Natural killer cell (primary cell): ENCODE measurements around the gene ARMC10. TPM values are rescaled to one million over a fixed set of nuclear protein-coding genes. Genes with fewer than 3 reads are reported as not detected.
"Not testable (repeated sequence)": the region's sequence is repeated elsewhere in the genome, so short reads cannot be mapped to it uniquely, and the experiment has no call there.

Experiments used
- ATAC-seq, 3 donors: fragments of 150-1000 bp in 2 of 3; fragments of 200-7000 bp in 1 of 3; cut with Tn5 transposase; 1 replicate in 1 of 3; 2 replicates in 2 of 3; pipeline ENCODE4 v1.10.0; 2021; ENCODE audit warnings: mild to moderate bottlenecking in 2 of 3, moderate library complexity in 2 of 3
- DNase-seq, 2 donors: peaks; one replicate each; pipeline versions ENCODE4 v3.0.0 to v3.0.0-alpha.2; 2013 to 2021; ENCODE audit warnings: mixed read lengths in 1 of 2
- H3K27ac ChIP-seq: one replicate; pipeline ENCODE4 v1.5.1; 2013; ENCODE audit warnings: mild to moderate bottlenecking, low read length
- H3K27me3 ChIP-seq: one replicate; pipeline ENCODE4 v1.6.1; 2013; ENCODE audit warnings: low read length; ENCODE audit not compliant: control insufficient read depth, insufficient read depth
- H3K36me3 ChIP-seq: one replicate; pipeline ENCODE4 v1.6.1; 2013; ENCODE audit warnings: low read length; ENCODE audit not compliant: control insufficient read depth, insufficient read depth
- H3K4me1 ChIP-seq: one replicate; pipeline ENCODE4 v1.6.1; 2013; ENCODE audit warnings: low read length; ENCODE audit not compliant: control insufficient read depth, insufficient read depth
- H3K4me3 ChIP-seq: one replicate; pipeline ENCODE4 v1.5.1; 2013; ENCODE audit warnings: low read length
- H3K9me3 ChIP-seq: one replicate; pipeline ENCODE4 v1.6.1; 2013; ENCODE audit warnings: low read length; ENCODE audit not compliant: control insufficient read depth, insufficient read depth
- H3K27ac Mint-ChIP-seq, 2 donors: one replicate each; pipeline ENCODE4 v1.8.0; 2022; ENCODE audit warnings: mild to moderate bottlenecking in 2 of 2, mixed read lengths in 2 of 2, moderate library complexity in 1 of 2
- H3K27me3 Mint-ChIP-seq, 2 donors: one replicate each; pipeline ENCODE4 v1.8.0; 2022; ENCODE audit warnings: low read depth in 2 of 2, mixed read lengths in 2 of 2
- H3K36me3 Mint-ChIP-seq: one replicate; pipeline ENCODE4 v1.8.0; 2022; ENCODE audit warnings: mixed read lengths
- H3K4me1 Mint-ChIP-seq, 2 donors: one replicate each; pipeline ENCODE4 v1.8.0; 2022; ENCODE audit warnings: mixed read lengths in 2 of 2
- H3K4me3 Mint-ChIP-seq: one replicate; pipeline ENCODE4 v1.8.0; 2022; ENCODE audit warnings: mild to moderate bottlenecking, moderate library complexity, mixed read lengths
- H3K9me3 Mint-ChIP-seq, 2 donors: one replicate each; pipeline ENCODE4 v1.8.0; 2022; ENCODE audit warnings: mixed read lengths in 2 of 2
- CTCF ChIP-seq: fragments of 200-600 bp; IDR thresholded peaks from one replicate; pipeline ENCODE4 v1.8.0; 2022; ENCODE audit warnings: antibody characterized with exemption
- WGBS: methylation state at CpG from one replicate; pipeline ENCODE4 v1.1.7; 2013; ENCODE audit warnings: missing lambda C conversion rate; ENCODE audit not compliant: insufficient coverage; 5-methylcytosine and 5-hydroxymethylcytosine counted together
- intact Hi-C: fragments of 100-400 bp; cut with micrococcal nuclease; formaldehyde crosslinking; loops from one replicate; pipeline ENCODE4 v1.14.2; 2022
- total RNA-seq, 4 donors: library from RNA; stranded (reverse); fragments of 120-200 nt in 1 of 4; gene quantifications; one replicate each; pipeline versions ENCODE4 v1.2.3 to v1.2.4, GENCODE V29; 2013 to 2022

The ARMC10 gene
- total RNA-seq, 3 donors from 2014 or later (not counting 1 experiment from before 2014, with no cell fraction given): 15.0 to 17.2 (median 15.4) TPM

DNA sequence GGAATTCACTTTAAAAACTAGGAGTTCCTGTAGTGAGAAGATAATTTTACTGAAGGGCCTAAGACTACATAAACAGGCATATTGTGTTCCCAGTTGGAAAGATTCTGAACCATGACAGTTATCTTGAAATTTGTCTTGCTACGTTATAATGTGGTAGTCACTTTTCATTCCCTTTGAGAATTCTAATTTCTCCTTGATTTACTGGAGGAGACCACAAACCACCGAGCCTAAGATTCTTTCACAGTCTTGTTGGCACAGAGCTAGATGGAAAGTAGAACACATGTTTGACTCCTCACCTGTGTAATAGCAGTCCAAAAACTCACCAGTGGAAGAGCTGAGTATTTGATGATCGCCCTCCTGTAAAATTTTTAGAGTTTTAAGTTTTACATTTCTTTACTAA is 4.9 kb downstream of the ARMC10 start:
- ATAC-seq: no peak
- DNase-seq: no peak
- Mint-ChIP-seq H3K4me3 (no peak overlapping the region), H3K4me1 (peaks cover 26 to 35% of the 10 kb centered on the region in 2 donors), H3K27ac (no peak overlapping the region), H3K9me3 (no peaks in the 10 kb centered on the region), H3K27me3 (no peaks in the 10 kb centered on the region), H3K36me3 (no peaks in the 10 kb centered on the region)
- intact Hi-C loops: no loop called here
- H3K4me1 ChIP-seq: peaks cover 6% of the 10 kb centered on the region
- H3K36me3 ChIP-seq: peaks cover 12% of the 10 kb centered on the region
- H3K27ac ChIP-seq: no peak overlapping the region
- WGBS: 62% methylated on average over 2 of the region's 3 CpGs
- TF ChIP-seq CTCF: no peak
- H3K4me3 ChIP-seq: no peak overlapping the region
- no peaks in the 10 kb centered on the region for H3K27me3 ChIP-seq
- H3K9me3 ChIP-seq: no peaks in the 10 kb centered on the region

DNA sequence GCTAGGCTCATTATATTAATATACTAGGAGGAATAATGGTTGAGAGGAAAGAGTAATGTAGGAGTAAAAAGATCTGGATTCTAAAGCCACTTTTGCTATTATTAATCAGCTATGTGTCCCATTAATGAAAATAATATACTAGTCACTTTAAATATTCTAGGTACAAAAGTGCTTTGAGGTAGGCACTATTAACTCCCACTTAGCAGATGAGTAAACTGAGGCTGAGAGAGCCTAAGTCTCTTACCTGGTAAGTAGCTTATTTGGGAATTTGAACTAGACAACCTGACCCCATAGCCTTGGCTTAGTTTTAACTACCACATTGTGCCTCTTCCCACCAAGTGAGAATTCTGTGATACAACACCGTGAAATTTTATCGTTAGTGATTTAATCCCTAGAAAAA is 6.0 kb downstream of the ARMC10 start:
- intact Hi-C loops: no loop called here
- Histone ChIP-seq H3K27ac (no peak overlapping the region), H3K4me3 (no peak overlapping the region), H3K27me3 (no peaks in the 10 kb centered on the region), H3K4me1 (no peaks in the 10 kb centered on the region), H3K36me3 (peaks cover 16% of the 10 kb centered on the region), H3K9me3 (no peaks in the 10 kb centered on the region)
- H3K27me3 Mint-ChIP-seq: no peaks in the 10 kb centered on the region
- H3K4me1 Mint-ChIP-seq: peaks cover 20 to 28% of the 10 kb centered on the region in 2 donors
- ATAC-seq (no peak), DNase-seq (no peak)
- no peaks in the 10 kb centered on the region for H3K36me3 Mint-ChIP-seq
- no peak for TF ChIP-seq CTCF
- H3K9me3 Mint-ChIP-seq: no peaks in the 10 kb centered on the region
- no peak overlapping the region for H3K27ac Mint-ChIP-seq
- H3K4me3 Mint-ChIP-seq: no peak overlapping the region
- WGBS: no CpG with 5 or more reads among the region's 2 CpGs

GRCh38 chr7:103082497-103082896 is 7.6 kb downstream of the ARMC10 start:
- no peaks in the 10 kb centered on the region for H3K36me3 Mint-ChIP-seq
- Histone ChIP-seq H3K9me3 (no peaks in the 10 kb centered on the region), H3K4me3 (no peak overlapping the region), H3K27ac (no peak overlapping the region), H3K4me1 (no peaks in the 10 kb centered on the region), H3K27me3 (no peaks in the 10 kb centered on the region), H3K36me3 (peaks cover 25% of the 10 kb centered on the region)
- H3K27ac Mint-ChIP-seq: no peak overlapping the region
- H3K9me3 Mint-ChIP-seq: no peaks in the 10 kb centered on the region
- DNase-seq: no peak
- intact Hi-C loops: no loop called here
- peaks cover 17 to 23% of the 10 kb centered on the region in 2 donors for H3K4me1 Mint-ChIP-seq
- no peak overlapping the region for H3K4me3 Mint-ChIP-seq
- TF ChIP-seq CTCF: no peak
- H3K27me3 Mint-ChIP-seq: no peaks in the 10 kb centered on the region
- 88% methylated on average over 1 of the region's 1 CpG for WGBS
- no peak for ATAC-seq

- WGBS: 96% methylated on average over 2 of the region's 3 CpGs
- no peaks in the 10 kb centered on the region for H3K27me3 Mint-ChIP-seq
- H3K27me3 ChIP-seq: no peaks in the 10 kb centered on the region
- H3K9me3 ChIP-seq: no peaks in the 10 kb centered on the region
- H3K36me3 ChIP-seq: peaks cover 32% of the 10 kb centered on the region
- TF ChIP-seq CTCF: no peak
- DNase-seq: no peak
- H3K4me1 ChIP-seq: no peaks in the 10 kb centered on the region
- H3K4me1 Mint-ChIP-seq: peaks cover 11 to 17% of the 10 kb centered on the region in 2 donors
- intact Hi-C loops: no loop called here
- no peaks in the 10 kb centered on the region for H3K9me3 Mint-ChIP-seq
- no peak overlapping the region for H3K27ac Mint-ChIP-seq
- no peak overlapping the region for H3K4me3 ChIP-seq
- no peak overlapping the region for H3K4me3 Mint-ChIP-seq
- ATAC-seq: no peak
- H3K36me3 Mint-ChIP-seq: no peaks in the 10 kb centered on the region
- H3K27ac ChIP-seq: no peak overlapping the region
These were observed 8.3 kb downstream of the ARMC10 start for GRCh38 chr7:103083210-103083609.

GRCh38 chr7:103092321-103092720 is 17.4 kb downstream of the ARMC10 start:
- peaks cover 11% of the 10 kb centered on the region for H3K36me3 ChIP-seq
- intact Hi-C loops, H3K4me1 Mint-ChIP-seq, H3K4me1 ChIP-seq, H3K27ac ChIP-seq, H3K4me3 ChIP-seq, H3K27ac Mint-ChIP-seq, H3K4me3 Mint-ChIP-seq, DNase-seq, H3K9me3 Mint-ChIP-seq, H3K9me3 ChIP-seq, H3K27me3 ChIP-seq, H3K27me3 Mint-ChIP-seq, ATAC-seq: not testable (repeated sequence)
- WGBS: 100% methylated on average over 1 of the region's 4 CpGs
- peaks cover 14% of the 10 kb centered on the region for H3K36me3 Mint-ChIP-seq
